Fibroblast of villous mesenchyme (primary cell): ENCODE data around the gene UBE3C. TPM values are rescaled to one million over a fixed set of nuclear protein-coding genes. Genes with fewer than 3 reads are reported as not detected.

Experiments used
- DNase-seq: peaks from one replicate; pipeline ENCODE4 v3.0.0-alpha.2; 2010; ENCODE audit warnings: low read depth
- H3K4me3 ChIP-seq: 2 replicates; pipeline ENCODE4 v1.5.1; 2011; ENCODE audit warnings: low read depth, mild to moderate bottlenecking, low read length
- small RNA-seq: library from RNA; depleted of rRNA; stranded (forward); fragments of <200 nt; gene quantifications from one replicate; pipeline ENCODE3, GENCODE V24; 2012
- total RNA-seq: library from RNA; depleted of rRNA; stranded (reverse); fragments of >200 nt; gene quantifications from 2 replicates; pipeline ENCODE4 v1.2.3, GENCODE V29; 2012
- TF ChIP-seq, protein P1 (sequence below): IDR thresholded peaks from 2 replicates; pipeline ENCODE4 v1.5.1; 2012; ENCODE audit warnings: low read depth, mild to moderate bottlenecking, low read length; ENCODE audit not compliant: insufficient read depth

UBE3C gene
- total RNA-seq, 1 donor = 150 TPM

DNA sequence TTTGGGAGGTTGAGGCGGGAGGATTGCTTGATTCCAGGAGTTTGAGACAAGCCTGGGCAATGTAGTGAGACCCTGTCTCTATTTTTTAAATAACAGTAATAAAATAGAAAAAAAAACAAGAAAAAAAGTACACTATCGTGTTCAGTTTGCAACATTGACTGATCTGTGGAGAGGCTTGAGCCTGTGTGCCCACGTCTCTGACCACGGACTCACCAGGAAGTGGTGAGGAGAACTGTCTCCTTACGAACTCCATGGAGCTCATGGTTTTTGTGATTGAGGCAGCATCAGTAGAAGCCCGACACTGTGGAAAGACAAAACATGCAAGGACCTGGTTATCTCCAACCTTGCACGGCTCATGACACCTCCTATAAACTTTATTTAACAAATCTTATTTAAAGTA is 174.2 kb downstream of the UBE3C start:
- DNase-seq = no peak
- TF ChIP-seq, protein P1, sequence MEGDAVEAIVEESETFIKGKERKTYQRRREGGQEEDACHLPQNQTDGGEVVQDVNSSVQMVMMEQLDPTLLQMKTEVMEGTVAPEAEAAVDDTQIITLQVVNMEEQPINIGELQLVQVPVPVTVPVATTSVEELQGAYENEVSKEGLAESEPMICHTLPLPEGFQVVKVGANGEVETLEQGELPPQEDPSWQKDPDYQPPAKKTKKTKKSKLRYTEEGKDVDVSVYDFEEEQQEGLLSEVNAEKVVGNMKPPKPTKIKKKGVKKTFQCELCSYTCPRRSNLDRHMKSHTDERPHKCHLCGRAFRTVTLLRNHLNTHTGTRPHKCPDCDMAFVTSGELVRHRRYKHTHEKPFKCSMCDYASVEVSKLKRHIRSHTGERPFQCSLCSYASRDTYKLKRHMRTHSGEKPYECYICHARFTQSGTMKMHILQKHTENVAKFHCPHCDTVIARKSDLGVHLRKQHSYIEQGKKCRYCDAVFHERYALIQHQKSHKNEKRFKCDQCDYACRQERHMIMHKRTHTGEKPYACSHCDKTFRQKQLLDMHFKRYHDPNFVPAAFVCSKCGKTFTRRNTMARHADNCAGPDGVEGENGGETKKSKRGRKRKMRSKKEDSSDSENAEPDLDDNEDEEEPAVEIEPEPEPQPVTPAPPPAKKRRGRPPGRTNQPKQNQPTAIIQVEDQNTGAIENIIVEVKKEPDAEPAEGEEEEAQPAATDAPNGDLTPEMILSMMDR = no peak

GRCh38 chr7:157313645-157314044 is 174.9 kb downstream of the UBE3C start:
- no peak for DNase-seq
- no peak overlapping the region for H3K4me3 ChIP-seq
- TF ChIP-seq, protein P1 = no peak

More for the DNA sequence above, 174.2 kb downstream of the UBE3C start:
- H3K4me3 ChIP-seq = no peak overlapping the region

- TF ChIP-seq, protein P1 = no peak
- no peak for DNase-seq
- H3K4me3 ChIP-seq = no peak overlapping the region
Measured at GRCh38 chr7:157318015-157318706, 179.4 kb downstream of the UBE3C start.

Small RNA genes within 50 kb of the gene (small RNA-seq; reads per million reads assigned to genes)
- not detected for gene AC004975.1

Other genes starting within 250 kb of the UBE3C start
- gene LMBR1, start 245.7 kb upstream of the UBE3C start, total RNA-seq = 25.1 and 43.6 TPM in 2 replicates
- gene NOM1, start 189.2 kb upstream of the UBE3C start, total RNA-seq = 15.8 and 19.0 TPM in 2 replicates
- not detected in 2 replicates for gene MNX1, start 128.3 kb upstream of the UBE3C start, total RNA-seq
- gene DNAJB6, start 198.1 kb downstream of the UBE3C start, total RNA-seq = 97.3 and 123 TPM in 2 replicates